Measurements from ENCODE around the gene PHF21A. TPM values are rescaled to one million over a fixed set of nuclear protein-coding genes. Genes with fewer than 3 reads are reported as not detected.

PHF21A gene
- total RNA-seq, 2 donors from 2014 or later, result 24.7 to 48.0 TPM

DNA sequence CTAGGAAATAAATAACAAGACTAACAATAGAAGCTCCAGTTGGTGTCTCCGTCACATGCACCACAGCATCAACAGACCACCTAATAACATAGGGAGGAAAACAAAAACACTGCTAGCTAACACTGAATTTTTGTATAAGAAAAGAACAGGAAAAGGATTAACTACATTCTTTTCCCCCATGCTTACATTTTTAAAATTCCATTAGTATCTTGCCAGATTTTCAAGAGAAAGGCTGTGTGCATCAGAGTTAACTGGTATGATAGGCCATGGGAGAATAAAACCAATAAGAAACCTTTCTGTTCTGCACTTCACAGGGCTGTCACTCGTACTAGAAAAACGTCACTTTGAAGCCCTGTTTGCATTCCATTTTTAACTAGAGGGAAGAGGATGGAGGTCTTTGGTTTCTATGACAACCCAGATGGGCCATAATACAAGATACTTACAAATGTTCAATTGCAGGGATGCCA is 119.8 kb downstream of the PHF21A start:
- DNase-seq (ENCODE audit: low spot score), result no peak
- H3K27ac ChIP-seq, result no peak overlapping the region
- H3K4me3 ChIP-seq, result no peak overlapping the region
- no peaks in the 10 kb centered on the region for H3K4me1 ChIP-seq (replicated peaks)
- intact Hi-C loops (cut with DNase I), result no loop called here
- WGBS, result 65% methylated on average over 3 of the region's 3 CpGs
- no peaks in the 10 kb centered on the region for H3K9me3 ChIP-seq
- TF ChIP-seq POLR2AphosphoS5 (IDR thresholded peaks at IDR 0.05), result no peak
- TF ChIP-seq POLR2A (IDR thresholded peaks at IDR 0.05), result no peak
- TF ChIP-seq, protein P1, sequence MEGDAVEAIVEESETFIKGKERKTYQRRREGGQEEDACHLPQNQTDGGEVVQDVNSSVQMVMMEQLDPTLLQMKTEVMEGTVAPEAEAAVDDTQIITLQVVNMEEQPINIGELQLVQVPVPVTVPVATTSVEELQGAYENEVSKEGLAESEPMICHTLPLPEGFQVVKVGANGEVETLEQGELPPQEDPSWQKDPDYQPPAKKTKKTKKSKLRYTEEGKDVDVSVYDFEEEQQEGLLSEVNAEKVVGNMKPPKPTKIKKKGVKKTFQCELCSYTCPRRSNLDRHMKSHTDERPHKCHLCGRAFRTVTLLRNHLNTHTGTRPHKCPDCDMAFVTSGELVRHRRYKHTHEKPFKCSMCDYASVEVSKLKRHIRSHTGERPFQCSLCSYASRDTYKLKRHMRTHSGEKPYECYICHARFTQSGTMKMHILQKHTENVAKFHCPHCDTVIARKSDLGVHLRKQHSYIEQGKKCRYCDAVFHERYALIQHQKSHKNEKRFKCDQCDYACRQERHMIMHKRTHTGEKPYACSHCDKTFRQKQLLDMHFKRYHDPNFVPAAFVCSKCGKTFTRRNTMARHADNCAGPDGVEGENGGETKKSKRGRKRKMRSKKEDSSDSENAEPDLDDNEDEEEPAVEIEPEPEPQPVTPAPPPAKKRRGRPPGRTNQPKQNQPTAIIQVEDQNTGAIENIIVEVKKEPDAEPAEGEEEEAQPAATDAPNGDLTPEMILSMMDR (IDR thresholded peaks at IDR 0.05), result no peak
- H3K27me3 ChIP-seq (replicated peaks; ENCODE audit: insufficient read depth), result no peaks in the 10 kb centered on the region
- H3K36me3 ChIP-seq, result no peaks in the 10 kb centered on the region

DNA sequence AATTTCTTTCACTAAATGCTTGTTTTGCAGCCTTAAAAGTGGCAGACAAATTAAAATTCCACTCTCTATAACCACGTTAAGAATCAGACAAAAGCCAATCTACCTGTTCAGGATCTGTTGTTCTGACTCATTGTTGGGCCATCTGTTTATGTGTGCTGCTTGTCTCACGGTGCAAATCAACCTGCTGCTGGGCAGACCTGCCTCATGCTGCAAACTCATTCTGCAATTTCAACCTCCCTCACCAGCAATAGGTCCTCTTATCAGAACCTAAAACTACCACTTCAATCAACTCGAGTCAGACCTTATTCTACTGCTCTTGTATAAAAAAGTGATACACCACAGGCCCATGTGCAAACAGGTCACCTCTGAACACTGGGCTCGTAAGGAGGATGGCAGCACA is 123.7 kb downstream of the PHF21A start:
- WGBS, result 43% methylated on average over 4 of the region's 4 CpGs
- no peak overlapping the region for H3K27ac ChIP-seq

DNA sequence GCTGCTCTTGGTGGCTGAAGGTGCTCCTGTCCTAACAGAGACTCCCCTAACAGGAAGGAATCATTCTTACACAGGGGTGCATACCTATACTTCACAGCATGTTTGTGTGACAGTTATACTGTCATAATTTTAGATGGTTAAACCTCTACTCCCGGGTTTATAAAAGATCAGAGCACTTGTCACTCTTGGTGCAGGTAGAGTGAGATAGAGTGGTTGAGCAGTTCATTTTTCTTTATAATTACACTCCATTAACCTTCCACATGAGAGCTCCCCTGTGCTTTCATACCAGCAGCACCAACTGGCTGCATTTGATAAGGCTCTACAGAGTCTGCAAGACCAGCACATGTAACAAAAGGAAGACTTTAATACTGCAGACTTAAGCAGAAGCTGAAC is 125.9 kb downstream of the PHF21A start:
- no peaks in the 10 kb centered on the region for H3K36me3 ChIP-seq
- DNase-seq (ENCODE audit: low spot score), result no peak
- WGBS, result 45% methylated on average over 1 of the region's 1 CpG
- H3K27ac ChIP-seq, result no peak overlapping the region
- TF ChIP-seq POLR2A (IDR thresholded peaks at IDR 0.05), result no peak
- no peaks in the 10 kb centered on the region for H3K9me3 ChIP-seq
- H3K4me3 ChIP-seq, result no peak overlapping the region
- intact Hi-C loops (cut with DNase I), result no loop called here
- H3K4me1 ChIP-seq (replicated peaks), result peaks cover 4% of the 10 kb centered on the region
- no peaks in the 10 kb centered on the region for H3K27me3 ChIP-seq (replicated peaks; ENCODE audit: insufficient read depth)

More for the DNA sequence above, 123.7 kb downstream of the PHF21A start:
- intact Hi-C loops (cut with DNase I), result no loop called here
- H3K9me3 ChIP-seq, result no peaks in the 10 kb centered on the region
- no peak overlapping the region for H3K4me3 ChIP-seq
- no peak for TF ChIP-seq POLR2AphosphoS5 (IDR thresholded peaks at IDR 0.05)
- no peak for TF ChIP-seq POLR2A (IDR thresholded peaks at IDR 0.05)
- TF ChIP-seq, protein P1 (IDR thresholded peaks at IDR 0.05), result no peak
- no peak for DNase-seq (ENCODE audit: low spot score)
- no peaks in the 10 kb centered on the region for H3K36me3 ChIP-seq
- H3K27me3 ChIP-seq (replicated peaks; ENCODE audit: insufficient read depth), result no peaks in the 10 kb centered on the region
- H3K4me1 ChIP-seq (replicated peaks), result peaks cover 4% of the 10 kb centered on the region

DNA sequence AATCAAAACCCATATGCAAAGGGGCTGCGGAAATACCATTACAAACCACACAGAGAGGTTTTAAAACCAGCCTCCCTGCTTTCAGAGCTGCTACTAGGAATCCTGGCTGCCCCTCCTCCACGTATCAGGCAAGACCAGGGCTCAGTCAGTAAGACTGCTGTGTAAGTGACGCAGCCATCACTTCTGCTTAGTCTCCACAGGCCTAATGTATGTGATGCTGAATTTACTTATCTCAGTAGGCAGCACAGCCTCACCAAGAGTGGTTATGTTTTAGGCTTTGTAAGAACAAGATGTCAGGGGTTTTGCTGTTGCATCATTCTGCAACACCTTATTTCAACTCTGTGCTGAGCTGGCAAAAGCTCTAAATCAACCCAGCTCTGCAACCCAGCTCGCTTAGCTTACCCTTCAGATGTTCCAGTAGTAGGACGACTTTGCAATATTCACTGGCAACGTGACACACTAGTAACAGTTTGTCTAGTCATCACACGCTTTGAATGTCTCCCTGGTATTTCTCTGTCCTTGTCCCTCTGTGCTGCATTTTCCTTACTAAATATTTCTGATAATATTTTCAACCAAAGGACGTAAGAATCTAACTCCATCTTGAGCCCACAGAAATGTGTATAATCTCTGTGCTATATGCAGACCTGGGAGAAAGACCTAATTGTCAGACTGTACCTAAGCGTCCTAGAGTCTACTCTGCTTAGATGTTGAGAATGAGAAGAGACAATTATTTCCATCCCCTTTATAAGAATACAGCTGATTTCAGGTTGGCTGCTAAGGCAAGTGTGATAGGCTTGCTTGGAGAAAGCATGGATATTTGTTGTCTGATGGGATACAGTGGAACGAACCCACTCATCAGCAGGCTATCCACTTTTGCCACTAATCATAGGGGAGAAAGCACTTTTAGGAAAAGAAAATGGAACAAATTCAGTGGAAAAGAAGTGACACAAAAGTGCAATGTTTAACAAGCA is 126.6 kb downstream of the PHF21A start:
- H3K27ac ChIP-seq, result no peak overlapping the region
- no peak for TF ChIP-seq POLR2A (IDR thresholded peaks at IDR 0.05)
- no peak for TF ChIP-seq POLR2AphosphoS5 (IDR thresholded peaks at IDR 0.05)
- TF ChIP-seq, protein P1 (IDR thresholded peaks at IDR 0.05), result no peak
- H3K27me3 ChIP-seq (replicated peaks; ENCODE audit: insufficient read depth), result no peaks in the 10 kb centered on the region
- no peaks in the 10 kb centered on the region for H3K9me3 ChIP-seq
- intact Hi-C loops (cut with DNase I), result no loop called here
- no peak for DNase-seq (ENCODE audit: low spot score)
- WGBS, result 74% methylated on average over 10 of the region's 10 CpGs
- H3K4me1 ChIP-seq (replicated peaks), result peaks cover 4% of the 10 kb centered on the region
- H3K4me3 ChIP-seq, result no peak overlapping the region
- H3K36me3 ChIP-seq, result no peaks in the 10 kb centered on the region

DNA sequence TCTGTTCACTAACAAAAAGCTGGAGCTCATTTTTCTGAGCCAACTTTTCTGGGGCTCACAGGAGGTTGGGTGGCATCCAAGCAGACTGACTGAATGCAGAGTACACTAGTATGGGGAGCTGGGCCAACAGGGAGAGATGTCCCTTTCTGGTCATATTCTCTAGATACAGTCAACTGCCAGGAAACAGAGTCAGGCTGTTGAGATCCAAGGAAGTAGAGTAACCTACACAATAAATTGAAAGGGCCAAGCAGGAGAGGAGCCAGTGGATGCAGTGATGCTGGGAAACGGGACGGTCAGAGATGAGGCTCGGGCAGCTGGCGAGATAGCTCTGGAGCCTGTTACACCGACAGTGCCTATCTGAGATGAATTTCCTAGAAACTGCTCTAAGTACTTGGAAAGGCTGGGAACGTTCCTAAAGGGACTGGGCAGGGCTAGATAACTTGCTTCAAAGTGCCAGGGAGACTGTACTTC is 127.7 kb downstream of the PHF21A start:
- intact Hi-C loops (cut with DNase I), result no loop called here
- Histone ChIP-seq H3K4me3 (no peak overlapping the region), H3K9me3 (no peaks in the 10 kb centered on the region), H3K36me3 (no peaks in the 10 kb centered on the region), H3K27ac (no peak overlapping the region), H3K27me3 (replicated peaks; ENCODE audit: insufficient read depth) (no peaks in the 10 kb centered on the region), H3K4me1 (replicated peaks) (peaks cover 4% of the 10 kb centered on the region)
- TF ChIP-seq POLR2A (IDR thresholded peaks at IDR 0.05) (no peak), POLR2AphosphoS5 (IDR thresholded peaks at IDR 0.05) (no peak)
- TF ChIP-seq, protein P1 (IDR thresholded peaks at IDR 0.05), result no peak
- no peak for DNase-seq (ENCODE audit: low spot score)
- 8% methylated on average over 6 of the region's 6 CpGs for WGBS
